NCI-H128 (cell line): ENCODE measurements around the gene CNP.

Experiments used
- DNase-seq: peaks from one replicate; lab custom pipeline; 2025; ENCODE audit not compliant: unreplicated experiment; lab: John Stamatoyannopoulos, UW

CNP gene

DNA sequence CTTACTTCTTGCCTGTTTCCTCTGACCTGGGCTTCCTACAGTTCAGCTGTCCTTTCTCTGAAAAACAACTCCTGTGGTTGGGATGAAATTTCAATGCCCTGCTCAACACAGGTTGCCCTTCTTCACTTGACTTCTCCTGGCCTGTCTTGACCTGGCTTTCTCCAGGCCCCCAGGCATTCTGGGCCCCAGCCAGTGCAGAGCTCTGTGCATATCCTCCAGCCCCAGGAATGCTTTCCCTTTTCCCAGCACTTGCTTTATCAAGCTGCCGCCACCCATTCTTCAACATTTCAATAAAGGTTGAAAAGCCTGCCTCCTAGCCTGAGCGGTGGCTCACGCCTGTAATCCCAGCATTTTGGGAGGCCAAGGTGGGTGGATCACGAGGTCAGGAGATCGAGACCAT lies 25.4 kb upstream of the CNP start:
- DNase-seq, result no peak

DNA sequence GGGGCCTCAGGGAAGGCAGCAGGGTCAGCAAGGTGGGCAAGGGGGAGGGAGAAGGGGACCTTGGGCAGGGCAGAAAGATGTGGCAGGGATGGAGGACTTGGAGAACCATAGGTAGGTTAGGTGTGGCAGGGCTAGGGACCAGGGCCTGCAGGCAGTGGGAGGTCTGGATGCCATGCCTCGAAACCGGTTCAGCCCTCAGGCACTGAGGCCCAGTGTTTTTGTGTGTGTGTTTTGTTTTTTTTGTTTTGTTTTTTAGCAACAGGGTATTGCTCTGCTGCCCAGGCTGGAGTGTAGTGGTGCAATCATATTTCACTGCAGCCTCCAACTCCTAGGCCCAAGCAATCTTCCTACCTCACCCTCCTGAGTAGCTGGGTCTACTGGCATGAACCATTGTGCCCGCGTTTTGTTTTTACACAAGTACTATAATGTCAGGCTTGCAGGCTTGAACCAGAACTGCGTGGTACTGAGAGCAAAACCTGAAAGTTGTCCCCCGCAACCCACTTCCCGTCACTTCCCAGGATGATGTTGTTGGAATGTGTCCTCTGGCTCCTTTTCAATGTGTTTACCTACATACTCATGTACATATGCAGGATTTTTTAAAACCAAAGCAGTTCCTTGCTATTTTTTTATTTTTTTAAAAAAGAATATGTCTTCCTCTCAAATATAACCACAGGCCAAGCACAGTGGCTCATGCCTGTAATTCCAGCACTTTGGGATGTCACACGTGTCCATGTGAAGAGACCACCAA lies 23.8 kb upstream of the CNP start:
- no peak for DNase-seq

DNA sequence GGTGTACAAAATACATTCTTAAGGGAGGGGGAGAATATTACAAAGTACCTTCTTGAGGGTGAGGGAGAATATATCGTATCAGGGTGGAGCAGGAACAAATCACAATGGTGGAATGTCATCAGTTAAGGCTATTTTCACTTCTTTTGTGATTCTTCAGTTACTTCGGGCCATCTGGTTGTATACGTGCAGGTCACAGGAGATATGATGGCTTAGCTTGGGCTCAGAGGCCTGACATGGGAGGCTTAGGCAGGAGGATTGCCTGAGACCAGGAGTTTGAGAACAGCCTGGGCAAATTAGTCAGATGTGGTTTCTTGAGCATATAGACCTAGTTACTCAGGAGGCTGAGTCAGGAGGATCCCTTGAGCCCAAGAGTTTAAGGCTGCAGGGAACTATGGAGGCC lies 23.1 kb upstream of the CNP start:
- DNase-seq, result no peak

DNA sequence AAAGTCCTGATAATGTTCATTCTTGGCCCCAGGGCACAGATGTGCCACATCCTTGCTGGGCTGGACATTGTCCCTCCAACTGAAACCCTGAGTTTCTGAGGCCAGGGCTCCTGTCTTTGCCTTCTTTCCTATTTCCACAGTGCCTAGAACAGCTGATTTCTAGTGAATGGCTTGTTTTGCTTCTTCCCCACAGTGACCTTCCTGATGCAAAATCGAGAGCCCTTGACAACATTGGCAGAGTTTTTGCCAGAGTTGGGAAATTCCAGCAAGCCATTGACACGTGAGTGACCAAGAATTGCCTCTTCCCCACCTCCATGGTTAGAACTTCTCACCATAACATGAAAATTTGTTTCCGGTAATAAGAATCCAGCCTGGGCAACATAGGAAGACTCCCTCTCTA lies 21.7 kb upstream of the CNP start:
- no peak for DNase-seq

DNA sequence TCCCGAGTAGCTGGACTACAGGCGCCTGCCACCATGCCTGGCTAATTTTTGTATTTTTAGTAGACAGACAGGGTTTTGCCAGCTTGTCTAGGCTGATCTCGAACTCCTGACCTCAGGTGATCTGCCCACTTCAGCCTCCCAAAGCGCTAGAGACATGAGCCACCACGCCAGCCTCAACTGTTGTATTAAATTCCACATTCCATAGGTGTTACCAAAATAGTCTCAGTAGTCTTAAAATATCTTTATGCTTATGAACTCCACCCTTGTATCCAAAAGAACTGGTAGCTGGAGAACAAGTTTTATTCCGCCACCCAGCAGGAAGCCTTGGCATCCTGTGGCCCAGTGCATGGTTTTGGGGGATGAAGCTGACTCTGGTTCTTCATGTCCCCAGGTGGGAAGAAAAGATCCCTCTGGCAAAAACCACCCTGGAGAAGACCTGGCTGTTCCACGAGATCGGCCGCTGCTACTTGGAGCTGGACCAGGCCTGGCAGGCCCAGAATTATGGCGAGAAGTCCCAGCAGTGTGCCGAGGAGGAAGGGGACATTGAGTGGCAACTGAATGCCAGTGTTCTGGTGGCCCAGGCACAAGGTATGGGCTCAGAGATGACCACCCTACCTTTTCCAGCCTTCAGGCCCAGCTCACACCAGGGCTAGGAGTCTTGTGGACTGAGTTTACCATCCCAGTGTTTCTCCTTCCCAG lies 17.7 kb upstream of the CNP start:
- DNase-seq, result no peak

DNA sequence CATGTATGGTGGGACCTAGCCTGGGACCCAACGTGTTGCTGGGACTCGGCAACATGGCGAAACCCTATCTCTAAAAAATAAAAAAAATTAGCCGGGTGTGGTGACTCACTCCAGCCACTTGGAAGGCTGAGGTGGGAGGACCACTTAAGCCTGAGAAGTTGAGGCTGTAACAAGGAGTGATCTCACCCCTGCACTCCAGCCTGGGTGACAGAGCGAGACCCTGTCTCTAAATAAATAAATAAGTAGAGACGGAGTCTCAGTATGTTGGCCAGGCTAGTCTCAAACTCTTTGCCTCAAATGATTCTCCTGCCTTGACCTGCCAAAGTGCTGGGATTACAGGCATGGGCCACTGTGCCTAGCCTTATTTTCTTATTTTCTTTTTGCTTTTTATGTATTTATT lies 10.1 kb upstream of the CNP start:
- no peak for DNase-seq

DNA sequence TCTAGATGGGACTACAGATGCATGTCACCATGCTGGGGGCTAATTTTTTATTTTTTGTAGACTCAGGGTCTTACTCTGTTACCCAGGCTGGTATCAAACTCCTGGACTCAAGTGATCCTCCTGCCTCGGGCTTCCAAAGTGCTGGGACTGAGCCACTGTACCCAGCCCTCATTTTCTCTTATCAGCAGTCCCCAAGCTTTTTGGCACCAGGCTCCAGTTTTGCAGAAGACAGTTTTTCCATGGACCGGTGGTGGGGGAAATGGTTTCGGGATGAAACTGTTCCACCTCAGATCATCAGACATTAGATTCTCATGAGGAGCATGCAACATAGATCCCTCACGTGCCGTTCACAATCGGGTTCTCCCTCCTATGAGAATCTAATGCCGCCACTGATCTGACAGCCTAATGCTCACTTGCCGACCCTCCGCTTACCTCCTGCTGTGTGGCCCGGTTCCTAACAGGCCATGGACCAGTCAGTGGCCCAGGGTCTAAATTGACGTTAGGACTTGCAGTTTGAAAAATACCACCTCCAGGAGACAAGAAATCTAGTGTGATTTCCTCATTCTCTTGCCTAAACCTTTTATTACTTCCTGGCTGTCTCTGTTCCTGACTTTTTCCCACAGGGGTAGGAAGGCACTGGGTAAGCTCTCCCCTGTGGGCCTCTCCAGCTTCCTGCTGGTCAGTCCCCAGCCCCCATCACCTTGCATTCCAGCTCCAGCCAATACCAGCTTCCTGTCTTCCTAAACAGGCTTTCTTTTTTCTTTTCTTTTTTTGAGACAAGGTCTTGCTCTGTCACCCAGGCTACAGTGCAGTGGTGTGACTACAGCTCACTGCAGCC lies 9.3 kb upstream of the CNP start:
- no peak for DNase-seq

DNA sequence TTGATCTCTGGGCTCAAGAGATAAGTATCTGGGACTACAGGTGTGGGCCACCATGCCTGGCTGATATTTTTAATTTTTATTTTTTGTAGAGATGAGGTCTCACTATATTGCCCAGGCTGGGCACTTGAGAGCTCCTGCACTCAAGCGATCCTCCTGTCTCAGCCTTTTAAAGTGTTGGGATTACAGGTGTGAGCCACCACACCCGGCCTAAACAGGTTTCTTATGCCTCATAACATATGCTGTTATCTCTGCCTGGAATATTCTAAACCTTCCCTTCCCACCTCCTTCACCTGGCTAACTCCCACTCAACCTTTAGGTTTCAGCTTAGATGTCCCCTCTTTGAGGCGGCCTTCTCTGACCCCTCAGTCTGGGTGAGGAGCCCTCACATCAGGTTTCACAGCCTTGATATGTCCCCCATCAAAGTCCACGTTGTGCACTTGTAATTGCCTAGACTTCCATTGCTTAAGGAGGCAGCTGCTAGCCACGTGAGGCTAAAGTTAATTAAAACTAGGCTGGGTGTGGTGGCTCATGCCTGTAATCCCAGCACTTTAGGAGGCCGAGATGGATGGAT lies 8.6 kb upstream of the CNP start:
- no peak for DNase-seq

DNA sequence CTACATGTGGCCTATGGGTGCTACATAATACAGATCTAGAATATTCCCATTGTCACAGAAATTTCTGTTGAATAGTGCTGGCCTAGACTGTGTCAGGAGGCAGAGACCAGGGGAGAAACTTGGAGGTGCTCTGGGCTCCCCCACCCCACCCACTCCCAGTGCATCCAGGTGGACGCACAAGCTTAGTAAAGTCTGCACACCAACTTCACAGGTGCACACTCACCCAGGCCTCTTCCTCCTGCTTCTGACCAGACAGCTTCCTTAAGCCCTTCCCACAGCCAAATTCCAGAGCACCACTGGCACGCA lies 7.6 kb upstream of the CNP start:
- DNase-seq, result no peak

DNA sequence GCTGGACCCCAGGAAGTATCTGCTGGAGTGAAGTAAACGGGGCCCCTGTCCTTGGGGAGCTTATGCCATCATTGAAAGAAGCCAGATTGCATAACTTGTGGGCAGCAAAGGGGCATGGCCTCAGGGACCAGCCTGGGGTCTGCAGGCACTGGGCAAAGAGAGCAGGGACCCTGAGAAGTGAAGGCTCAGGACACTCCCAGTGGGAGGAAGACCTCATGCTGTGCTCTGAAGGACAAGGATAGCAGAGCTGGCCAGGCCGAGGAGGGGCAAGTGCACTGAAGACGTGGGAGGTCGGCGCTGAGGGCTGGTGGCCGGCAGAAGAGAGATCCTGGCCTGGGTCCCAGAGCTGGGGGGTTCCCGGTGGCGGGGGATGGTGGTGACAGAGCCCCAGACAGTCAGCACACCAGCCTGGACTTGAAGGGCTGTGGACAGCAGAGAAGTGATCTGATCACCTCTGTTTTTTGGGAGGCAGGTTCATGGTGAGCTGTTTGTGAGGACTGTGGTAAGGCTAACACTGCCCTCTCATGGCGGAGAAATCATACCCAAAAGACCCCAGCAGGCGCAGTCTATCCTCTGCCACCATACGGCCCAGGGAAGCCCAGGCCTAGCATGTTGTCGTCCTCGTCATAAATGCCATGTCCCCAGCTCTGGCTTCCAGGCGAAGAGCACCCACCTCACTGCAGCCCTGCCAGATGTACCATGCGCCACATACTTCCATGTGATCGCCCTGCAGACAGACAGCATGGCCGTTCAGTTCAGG lies 7.1 kb upstream of the CNP start:
- DNase-seq, result no peak

DNA sequence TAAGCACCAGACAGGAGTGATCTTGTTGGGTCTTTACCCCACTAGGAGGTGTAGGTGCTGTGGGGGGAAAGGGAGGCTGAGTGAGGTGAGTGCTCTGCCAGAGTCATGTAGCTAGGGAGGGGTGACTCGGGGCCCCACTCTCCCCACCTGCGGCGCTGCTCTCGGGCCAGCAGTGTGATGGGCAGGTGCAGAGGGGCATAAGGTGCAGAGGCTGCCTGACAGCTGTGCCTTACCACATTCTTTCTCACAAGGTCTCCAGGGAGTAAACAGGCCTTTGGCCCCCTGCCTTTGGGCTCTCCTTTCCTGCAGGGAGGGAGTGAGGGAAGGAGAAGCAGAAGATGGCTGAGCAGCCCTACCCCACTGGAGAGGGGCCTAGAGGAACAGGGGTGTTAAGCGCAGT lies 4.5 kb upstream of the CNP start:
- no peak for DNase-seq

DNA sequence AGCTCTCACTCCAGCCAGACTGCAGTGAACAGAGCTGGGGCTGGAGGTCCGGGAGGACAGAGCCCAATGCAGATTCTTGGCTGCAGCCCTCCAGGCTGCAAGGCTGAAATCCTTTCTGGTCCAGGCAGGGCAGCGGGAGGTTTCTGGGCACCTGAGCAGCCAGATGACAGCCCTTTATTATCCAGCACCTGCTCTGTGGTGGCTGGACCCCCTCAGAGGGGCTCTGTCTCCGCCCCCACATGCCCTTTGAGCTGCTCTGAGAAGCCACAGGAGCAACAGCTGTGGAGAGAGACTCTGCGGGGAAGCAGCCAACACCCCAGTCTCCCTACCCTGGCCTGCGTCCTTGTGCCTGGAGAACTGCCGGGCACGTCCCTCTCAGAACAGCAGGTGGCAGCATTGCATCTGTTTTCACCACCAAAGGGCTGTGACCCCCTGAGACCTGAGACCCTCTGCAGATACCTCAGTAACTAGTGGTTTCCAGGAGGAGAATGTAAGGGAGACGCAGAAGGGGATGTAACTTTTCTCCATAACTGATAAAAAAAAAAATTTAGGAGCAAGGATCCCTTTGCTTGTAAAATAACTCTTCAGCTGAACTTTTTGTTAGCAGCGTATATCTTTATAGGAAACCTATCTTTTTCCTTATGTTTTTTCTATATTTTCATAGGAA lies 3.7 kb upstream of the CNP start:
- DNase-seq, result peak; percentile 17

DNA sequence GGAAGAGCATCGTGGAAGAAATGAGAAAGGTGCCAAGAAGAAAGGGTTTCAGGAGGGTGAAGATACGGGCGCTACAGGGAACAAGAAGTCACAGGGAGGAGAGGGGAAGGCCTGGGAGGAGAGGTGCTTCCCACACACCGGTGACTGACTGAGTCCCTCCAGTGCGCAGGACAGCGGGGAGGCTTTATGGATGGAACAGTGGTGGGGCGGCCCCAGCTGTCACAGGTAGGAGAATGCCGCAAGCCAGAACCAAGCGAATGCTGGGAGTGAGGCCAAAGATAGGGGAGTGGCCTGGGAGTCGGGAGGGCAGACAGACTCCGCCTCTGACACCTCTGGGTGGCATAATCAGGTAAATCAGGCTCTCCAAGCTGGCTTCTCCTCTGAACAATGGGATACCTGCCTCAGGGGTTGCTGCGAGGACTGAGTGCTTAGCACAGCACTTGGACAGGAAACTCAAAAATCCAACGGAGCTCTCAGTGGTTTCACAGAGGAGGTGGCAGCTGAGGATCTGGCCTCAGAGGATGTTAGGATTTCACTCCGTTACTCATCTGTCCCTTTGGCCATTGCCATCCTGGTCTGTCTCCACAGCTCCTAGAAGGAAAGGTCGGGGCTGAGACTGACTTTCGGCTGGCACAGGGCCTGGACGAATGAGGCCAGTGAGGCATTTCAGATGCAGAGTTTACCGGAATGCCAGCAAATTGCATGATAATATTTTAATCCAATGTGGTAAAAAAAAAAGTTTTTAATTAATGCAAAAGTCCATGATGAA lies 717 bp upstream of the CNP start:
- DNase-seq, result peak; percentile 71

DNA sequence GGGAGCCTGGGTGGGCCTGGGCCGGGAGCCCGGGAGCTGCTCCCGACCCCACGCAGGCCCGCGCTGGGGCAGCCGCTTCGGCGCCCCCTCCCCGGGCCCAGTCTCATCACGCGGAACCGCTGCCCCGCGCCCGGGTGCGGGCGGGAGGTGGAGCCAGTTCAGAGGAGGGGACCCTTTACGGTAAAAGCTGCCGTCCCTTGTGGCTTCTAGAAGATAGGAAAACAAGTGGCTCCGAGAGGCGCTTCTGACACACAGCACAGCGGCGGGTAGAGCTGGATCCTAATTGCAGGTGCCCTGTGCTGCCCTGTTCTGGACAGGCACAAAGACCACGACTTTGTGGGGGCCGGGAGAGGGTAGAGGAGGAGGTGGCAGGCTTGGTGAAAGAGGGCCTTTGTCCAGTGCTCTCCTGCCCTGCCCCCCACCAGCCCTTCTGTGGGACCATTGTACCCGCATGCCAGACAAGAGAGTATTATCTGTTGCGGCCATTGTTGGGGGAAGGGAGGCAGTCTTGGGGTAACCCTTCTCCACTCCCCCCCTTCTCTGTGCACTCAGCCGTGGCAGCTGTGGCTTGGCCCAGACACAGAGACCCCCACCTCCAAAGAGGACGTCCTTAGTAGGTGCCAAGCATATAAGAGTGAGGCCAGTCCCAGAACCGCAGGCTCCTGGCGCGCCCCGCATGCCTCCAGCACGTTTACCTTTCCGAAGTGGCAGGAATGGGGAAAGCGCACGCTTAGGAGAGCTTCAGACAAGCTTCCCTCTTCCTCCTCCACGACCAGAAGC lies 736 bp downstream of the CNP start:
- DNase-seq, result no peak

DNA sequence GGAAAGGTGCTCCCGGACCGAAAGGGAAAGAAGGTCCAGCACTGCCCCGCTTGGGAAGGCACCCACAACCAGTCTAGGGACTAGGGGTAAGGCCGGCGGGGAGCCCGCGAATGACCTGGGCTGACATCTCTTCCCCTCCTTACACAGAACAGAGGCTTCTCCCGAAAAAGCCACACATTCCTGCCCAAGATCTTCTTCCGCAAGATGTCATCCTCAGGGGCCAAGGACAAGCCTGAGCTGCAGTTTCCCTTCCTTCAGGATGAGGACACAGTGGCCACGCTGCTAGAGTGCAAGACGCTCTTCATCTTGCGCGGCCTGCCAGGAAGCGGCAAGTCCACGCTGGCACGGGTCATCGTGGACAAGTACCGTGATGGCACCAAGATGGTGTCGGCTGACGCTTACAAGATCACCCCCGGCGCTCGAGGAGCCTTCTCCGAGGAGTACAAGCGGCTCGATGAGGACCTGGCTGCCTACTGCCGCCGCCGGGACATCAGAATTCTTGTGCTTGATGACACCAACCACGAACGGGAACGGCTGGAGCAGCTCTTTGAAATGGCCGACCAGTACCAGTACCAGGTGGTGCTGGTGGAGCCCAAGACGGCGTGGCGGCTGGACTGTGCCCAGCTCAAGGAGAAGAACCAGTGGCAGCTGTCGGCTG lies 1.5 kb downstream of the CNP start:
- DNase-seq, result no peak

DNA sequence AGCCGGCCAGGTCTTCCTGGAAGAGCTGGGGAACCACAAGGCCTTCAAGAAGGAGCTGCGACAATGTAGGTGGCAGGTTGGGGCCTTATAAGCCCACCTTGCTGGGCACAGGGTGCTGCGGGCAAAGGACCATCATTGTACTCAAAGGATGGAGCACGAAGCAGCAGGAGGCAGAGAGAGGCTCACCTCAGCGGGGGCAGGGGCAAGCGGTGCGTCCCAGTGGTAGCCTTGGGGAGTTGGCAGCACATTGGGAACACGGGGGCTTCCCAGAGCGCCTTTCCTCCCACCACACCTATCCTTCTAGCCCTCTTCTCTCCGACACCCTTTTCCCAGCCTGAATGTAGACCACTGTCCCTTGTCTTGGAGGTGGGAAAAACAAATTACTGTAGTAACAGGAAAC lies 2.1 kb downstream of the CNP start:
- no peak for DNase-seq

DNA sequence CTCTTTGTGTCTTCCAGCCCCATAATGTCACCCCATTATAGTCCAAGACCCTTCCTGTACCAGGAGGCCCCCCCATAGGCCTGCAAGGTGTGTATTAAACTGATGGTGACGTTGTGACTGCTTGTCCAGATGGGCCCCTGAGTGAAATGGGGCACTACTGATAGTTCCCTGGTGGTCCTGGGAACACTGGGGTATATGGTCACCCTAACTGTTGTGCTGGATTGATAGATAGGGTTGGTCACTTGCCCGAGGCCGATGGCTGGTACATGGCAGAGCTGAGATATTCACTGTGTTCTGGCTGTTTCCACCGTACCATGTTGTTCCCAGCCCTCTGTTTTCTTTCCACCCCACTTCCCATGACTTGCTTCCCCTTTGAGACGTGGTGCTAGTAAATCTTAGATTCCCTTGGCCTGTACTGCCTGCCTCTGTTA lies 4.3 kb downstream of the CNP start:
- no peak for DNase-seq

DNA sequence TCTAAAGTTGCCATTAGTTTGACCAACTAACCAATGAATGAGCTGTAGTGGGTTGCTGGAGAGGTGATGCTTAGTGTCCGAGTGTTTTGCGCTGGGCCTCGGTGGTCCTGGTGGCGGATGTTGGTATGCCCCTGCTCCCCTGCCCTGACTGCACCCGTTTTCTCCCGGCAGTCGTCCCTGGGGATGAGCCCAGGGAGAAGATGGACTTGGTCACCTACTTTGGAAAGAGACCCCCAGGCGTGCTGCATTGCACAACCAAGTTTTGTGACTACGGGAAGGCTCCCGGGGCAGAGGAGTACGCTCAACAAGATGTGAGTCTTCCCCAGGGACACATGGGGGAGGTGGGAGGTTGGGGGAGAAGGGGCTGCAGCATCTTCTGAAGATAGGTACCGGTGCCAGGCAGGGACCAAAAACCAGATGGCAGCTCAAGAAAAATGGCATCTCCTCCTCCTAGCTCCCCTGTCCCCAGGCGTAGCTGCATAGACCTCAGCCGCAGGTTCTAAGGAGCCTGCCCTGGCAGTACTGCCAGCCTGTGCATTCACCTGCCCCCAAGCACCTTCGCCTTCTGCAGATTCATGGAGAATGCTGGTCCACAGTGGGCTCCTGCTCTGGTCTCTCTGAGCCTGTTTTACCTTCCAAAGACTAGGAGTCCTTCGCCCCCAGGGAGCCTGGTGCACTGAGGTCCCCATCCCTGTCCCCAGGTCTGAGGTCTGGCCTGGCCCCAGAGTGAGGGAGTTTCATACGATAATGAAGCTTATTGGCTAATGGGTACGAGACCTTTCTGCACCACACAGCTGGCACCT lies 5.3 kb downstream of the CNP start:
- DNase-seq, result no peak
